MCF 10A (cell line): ENCODE results near the gene CAV1. TPM values are rescaled to one million over a fixed set of nuclear protein-coding genes. Genes with fewer than 3 reads are reported as not detected.

Source experiments
- BruUV-seq: library from RNA; stranded (reverse); fragments of 400-500 nt; replicated peaks from 2 replicates; lab custom pipeline; 2021; lab: Mats Ljungman, UMichigan
- CTCF ChIA-PET: fragments of 300-600 bp; sonication (Branson Sonifier 250); formaldehyde crosslinking; extraction: SDS; loops from one replicate; lab custom pipeline; 2021; ENCODE audit warnings: antibody characterized with exemption, inconsistent platforms; lab: Yijun Ruan, JAX
- POLR2A ChIA-PET: fragments of 300-600, 350-650 bp; sonication (Branson Sonifier 250); formaldehyde crosslinking; extraction: SDS; loops from one replicate; lab custom pipeline; 2020; ENCODE audit warnings: antibody characterized with exemption, inconsistent platforms; lab: Yijun Ruan, JAX
- DNase-seq: peaks from one replicate; pipeline ENCODE4 v3.0.0-alpha.2; 2018; ENCODE audit not compliant: unreplicated experiment
- H3K27ac Mint-ChIP-seq: one replicate; pipeline ENCODE4 v1.8.0; 2022; ENCODE audit warnings: mild to moderate bottlenecking, low read depth, mixed read lengths; ENCODE audit not compliant: unreplicated experiment
- H3K27me3 Mint-ChIP-seq: one replicate; pipeline ENCODE4 v1.8.0; 2022; ENCODE audit warnings: mixed read lengths; ENCODE audit not compliant: insufficient read depth, unreplicated experiment
- H3K36me3 Mint-ChIP-seq: one replicate; pipeline ENCODE4 v1.8.0; 2022; ENCODE audit warnings: mild to moderate bottlenecking, moderate library complexity, mixed read lengths; ENCODE audit not compliant: insufficient read depth, unreplicated experiment
- H3K4me1 Mint-ChIP-seq: one replicate; pipeline ENCODE4 v1.8.0; 2022; ENCODE audit warnings: mixed read lengths; ENCODE audit not compliant: insufficient read depth, unreplicated experiment
- H3K4me3 Mint-ChIP-seq: one replicate; pipeline ENCODE4 v1.8.0; 2022; ENCODE audit warnings: mild to moderate bottlenecking, moderate library complexity, mixed read lengths; ENCODE audit not compliant: unreplicated experiment
- H3K9me3 Mint-ChIP-seq: one replicate; pipeline ENCODE4 v1.8.0; 2022; ENCODE audit warnings: mixed read lengths; ENCODE audit not compliant: unreplicated experiment
- CTCF ChIP-seq: fragments of 200-600 bp; IDR thresholded peaks from one replicate; pipeline ENCODE4 v1.8.0; 2022; ENCODE audit warnings: antibody characterized with exemption, mild to moderate bottlenecking; ENCODE audit not compliant: unreplicated experiment
- intact Hi-C: fragments of 100-400 bp; cut with micrococcal nuclease; formaldehyde crosslinking; loops from 2 replicates; pipeline ENCODE4 v1.14.1; 2022
- total RNA-seq: library from RNA; stranded (reverse); gene quantifications from 2 replicates; pipeline ENCODE4 v1.2.3, GENCODE V29; 2022

The CAV1 gene
- total RNA-seq, 1 experiment from 2014 or later, result 267 TPM

- H3K4me1 Mint-ChIP-seq, result peaks cover 39% of the 10 kb centered on the region
- H3K27me3 Mint-ChIP-seq, result no peaks in the 10 kb centered on the region
- no peak overlapping the region for H3K4me3 Mint-ChIP-seq
- no peak for DNase-seq
- POLR2A ChIA-PET, result interaction anchor here (0.9 to 1.8 kb wide), 5 partner anchors 8 to 29 kb away, joined by 3 to 6 read pairs (median 4); partner anchors contain the start of gene CAV1
- H3K27ac Mint-ChIP-seq, result peak overlapping the region; percentile 64
- peaks cover 76% of the 10 kb centered on the region for H3K36me3 Mint-ChIP-seq
- TF ChIP-seq CTCF, result no peak
- no TSS peak for BruUV-seq
- intact Hi-C loops, result no loop called here
- CTCF ChIA-PET, result interaction anchor here (1.2 kb wide), 1 partner anchor 37 kb away, joined by 8 read pairs; no protein-coding TSS in a partner anchor
- H3K9me3 Mint-ChIP-seq, result no peaks in the 10 kb centered on the region
Measured at GRCh38 chr7:116554436-116554835, 29.6 kb downstream of the CAV1 start.

GRCh38 chr7:116554911-116555310 is 30.1 kb downstream of the CAV1 start:
- CTCF ChIA-PET, result interaction anchor here (1.2 kb wide), 1 partner anchor 36 kb away, joined by 8 read pairs; no protein-coding TSS in a partner anchor

GRCh38 chr7:116557066-116557585 is 32.3 kb downstream of the CAV1 start:
- POLR2A ChIA-PET, result interaction anchor here (0.6 to 1.4 kb wide), 3 partner anchors 9 to 32 kb away, joined by 3 to 4 read pairs (median 3); no protein-coding TSS in a partner anchor
- CTCF ChIA-PET, result interaction anchor here (0.7 to 0.8 kb wide), 3 partner anchors 16 to 119 kb away, joined by 3 read pairs; no protein-coding TSS in a partner anchor
- H3K27me3 Mint-ChIP-seq, result no peaks in the 10 kb centered on the region
- no peak overlapping the region for H3K4me3 Mint-ChIP-seq
- H3K4me1 Mint-ChIP-seq, result peaks cover 43% of the 10 kb centered on the region
- BruUV-seq, result no TSS peak
- no peak overlapping the region for H3K27ac Mint-ChIP-seq
- DNase-seq, result no peak
- intact Hi-C loops, result no loop called here
- TF ChIP-seq CTCF, result no peak
- peaks cover 8% of the 10 kb centered on the region for H3K9me3 Mint-ChIP-seq
- H3K36me3 Mint-ChIP-seq, result peaks cover 82% of the 10 kb centered on the region

More at GRCh38 chr7:116554911-116555310, 30.1 kb downstream of the CAV1 start:
- Mint-ChIP-seq H3K36me3 (peaks cover 77% of the 10 kb centered on the region), H3K9me3 (no peaks in the 10 kb centered on the region), H3K27me3 (no peaks in the 10 kb centered on the region), H3K4me3 (no peak overlapping the region), H3K4me1 (peaks cover 39% of the 10 kb centered on the region), H3K27ac (peak overlapping the region; percentile 64)
- DNase-seq, result no peak
- BruUV-seq, result no TSS peak
- TF ChIP-seq CTCF, result no peak
- POLR2A ChIA-PET, result interaction anchor here (1.1 to 1.8 kb wide), 2 partner anchors 11 to 29 kb away, joined by 4 to 6 read pairs; no protein-coding TSS in a partner anchor
- intact Hi-C loops, result no loop called here

GRCh38 chr7:116557901-116558300 is 33.1 kb downstream of the CAV1 start:
- Mint-ChIP-seq H3K27ac (no peak overlapping the region), H3K4me1 (peaks cover 37% of the 10 kb centered on the region), H3K9me3 (peaks cover 9% of the 10 kb centered on the region), H3K36me3 (peaks cover 80% of the 10 kb centered on the region), H3K4me3 (no peak overlapping the region), H3K27me3 (no peaks in the 10 kb centered on the region)
- ChIA-PET POLR2A (interaction anchor here (0.8 to 1.4 kb wide), 3 partner anchors 8 to 22 kb away, joined by 3 to 4 read pairs (median 3); no protein-coding TSS in a partner anchor), CTCF (interaction anchor here (0.6 to 0.8 kb wide), 4 partner anchors 12 to 120 kb away, joined by 3 read pairs; no protein-coding TSS in a partner anchor)
- TF ChIP-seq CTCF, result no peak
- no TSS peak for BruUV-seq
- intact Hi-C loops, result no loop called here
- DNase-seq, result no peak
